ENCODE data around the gene SLC26A1. TPM values are rescaled to one million over a fixed set of nuclear protein-coding genes. Genes with fewer than 3 reads are reported as not detected.

SLC26A1 gene
- total RNA-seq, 1 experiment from 2014 or later = 0.85 TPM

DNA sequence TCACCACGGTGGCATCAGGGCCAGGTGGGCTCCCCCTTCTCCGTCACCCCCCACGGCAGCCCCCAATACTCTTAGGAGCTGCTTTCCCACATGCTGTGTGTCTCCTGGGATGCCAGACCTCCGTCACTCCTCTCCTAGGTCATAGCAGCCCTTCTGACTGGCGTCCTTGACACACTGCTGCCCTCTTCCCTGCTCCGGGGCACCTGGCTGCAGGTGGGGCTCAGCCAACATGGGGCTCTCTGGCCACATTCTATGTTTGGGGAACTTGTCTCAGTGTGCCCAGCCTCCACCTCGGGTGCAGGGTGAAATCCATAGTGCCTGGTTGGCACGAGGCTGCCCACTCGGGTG lies 47.1 kb downstream of the SLC26A1 start:
- peak overlapping the region; percentile 66; the same call in 1 of the 2 replicates for H3K4me3 Mint-ChIP-seq
- H3K9me3 Mint-ChIP-seq = no peaks in the 10 kb centered on the region
- TF ChIP-seq NFE2L1 (CRISPR knock-in tag; IDR thresholded peaks at IDR 0.05) (no peak), ZNF138 (CRISPR knock-in tag; conservative IDR thresholded peaks at IDR 0.05) (no peak), ZNF263 (CRISPR knock-in tag; IDR thresholded peaks at IDR 0.05; ENCODE audit: low read depth) (no peak), CREM (CRISPR knock-in tag; IDR thresholded peaks at IDR 0.05) (no peak), KAT7 (CRISPR knock-in tag; IDR thresholded peaks at IDR 0.05; ENCODE audit: borderline replicate concordance) (no peak), ZNF671 (CRISPR knock-in tag; IDR thresholded peaks at IDR 0.05) (no peak), FOXP4 (CRISPR knock-in tag; IDR thresholded peaks at IDR 0.05) (no peak), HMGA2 (CRISPR knock-in tag; IDR thresholded peaks at IDR 0.05) (no peak)
- TF ChIP-seq, protein P1, sequence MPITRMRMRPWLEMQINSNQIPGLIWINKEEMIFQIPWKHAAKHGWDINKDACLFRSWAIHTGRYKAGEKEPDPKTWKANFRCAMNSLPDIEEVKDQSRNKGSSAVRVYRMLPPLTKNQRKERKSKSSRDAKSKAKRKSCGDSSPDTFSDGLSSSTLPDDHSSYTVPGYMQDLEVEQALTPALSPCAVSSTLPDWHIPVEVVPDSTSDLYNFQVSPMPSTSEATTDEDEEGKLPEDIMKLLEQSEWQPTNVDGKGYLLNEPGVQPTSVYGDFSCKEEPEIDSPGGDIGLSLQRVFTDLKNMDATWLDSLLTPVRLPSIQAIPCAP (CRISPR knock-in tag; IDR thresholded peaks at IDR 0.05) = no peak
- DNase-seq (ENCODE audit: low spot score) (no peak), ATAC-seq (no peak)
- H3K4me1 Mint-ChIP-seq = peaks cover 13% of the 10 kb centered on the region
- ChIA-PET POLR2A (no interaction called here), CTCF (interaction anchor here (1.2 to 1.6 kb wide), 2 partner anchors 14 to 19 kb away, joined by 3 to 4 read pairs; partner anchors contain the start of genes GAK and TMEM175)
- peak overlapping the region; percentile 4; the same call in 1 of the 2 replicates for H3K27ac Mint-ChIP-seq
- peaks cover 26% of the 10 kb centered on the region for H3K27me3 Mint-ChIP-seq (ENCODE audit: low read depth)
- no peaks in the 10 kb centered on the region for H3K36me3 Mint-ChIP-seq

DNA sequence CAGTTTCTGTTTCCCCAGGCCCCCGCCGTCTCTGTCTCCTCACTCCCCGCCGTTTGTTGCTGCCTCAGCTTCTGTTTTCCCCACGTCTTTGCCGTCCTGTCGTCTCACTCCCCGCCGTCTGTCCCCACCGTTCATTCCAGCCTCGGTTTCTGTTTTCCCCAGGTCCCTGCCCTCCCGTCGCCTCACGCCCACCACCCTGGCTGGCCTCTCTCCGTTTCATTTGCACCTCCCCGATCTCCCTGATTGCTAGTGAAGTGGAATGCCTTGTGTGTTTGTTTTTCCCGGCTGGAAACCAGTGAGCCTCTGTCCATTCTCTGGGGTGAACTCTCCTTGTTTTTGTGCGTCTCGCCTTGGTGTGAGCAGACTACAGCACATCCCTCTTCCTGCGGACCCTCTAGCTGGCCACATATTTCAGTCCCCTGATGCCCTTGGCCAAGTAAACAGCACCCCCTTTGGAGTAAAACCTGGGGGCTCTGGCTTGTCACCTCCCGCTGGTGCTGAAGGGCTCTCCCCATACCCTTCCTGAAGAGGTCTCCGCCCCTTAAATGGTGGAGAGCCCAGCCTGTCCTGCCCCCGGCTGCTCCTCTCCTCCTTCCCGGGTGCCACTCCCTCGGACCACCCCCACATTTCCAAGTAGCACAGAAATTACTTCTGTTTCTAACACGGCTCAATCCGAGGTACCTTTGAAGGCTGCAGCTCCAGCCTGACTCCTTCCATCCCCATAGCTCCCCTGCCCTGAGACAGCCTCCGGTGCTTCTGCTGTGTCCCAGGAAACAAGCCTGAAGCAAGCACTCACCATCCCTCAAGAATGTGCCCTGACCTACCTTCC lies 47.7 kb downstream of the SLC26A1 start:
- peak overlapping the region; percentile 92 for H3K27ac Mint-ChIP-seq
- peaks cover 13% of the 10 kb centered on the region for H3K4me1 Mint-ChIP-seq

More for the DNA sequence above, 47.7 kb downstream of the SLC26A1 start:
- TF ChIP-seq ZNF232 (CRISPR knock-in tag; IDR thresholded peaks at IDR 0.05) (no peak), ARID4B (CRISPR knock-in tag; IDR thresholded peaks at IDR 0.05; ENCODE audit: borderline replicate concordance) (no peak), ZNF416 (CRISPR knock-in tag; IDR thresholded peaks at IDR 0.05) (no peak), MLX (CRISPR knock-in tag; IDR thresholded peaks at IDR 0.05) (no peak), SMAD4 (CRISPR knock-in tag; IDR thresholded peaks at IDR 0.05) (no peak), ZNF671 (CRISPR knock-in tag; IDR thresholded peaks at IDR 0.05) (no peak), ZNF423 (CRISPR knock-in tag; IDR thresholded peaks at IDR 0.05) (no peak), FOXK1 (CRISPR knock-in tag; IDR thresholded peaks at IDR 0.05) (no peak), USF1 (CRISPR knock-in tag; IDR thresholded peaks at IDR 0.05) (no peak), FOXJ3 (CRISPR knock-in tag; IDR thresholded peaks at IDR 0.05; ENCODE audit: borderline replicate concordance) (no peak)
- TF ChIP-seq, protein P2, sequence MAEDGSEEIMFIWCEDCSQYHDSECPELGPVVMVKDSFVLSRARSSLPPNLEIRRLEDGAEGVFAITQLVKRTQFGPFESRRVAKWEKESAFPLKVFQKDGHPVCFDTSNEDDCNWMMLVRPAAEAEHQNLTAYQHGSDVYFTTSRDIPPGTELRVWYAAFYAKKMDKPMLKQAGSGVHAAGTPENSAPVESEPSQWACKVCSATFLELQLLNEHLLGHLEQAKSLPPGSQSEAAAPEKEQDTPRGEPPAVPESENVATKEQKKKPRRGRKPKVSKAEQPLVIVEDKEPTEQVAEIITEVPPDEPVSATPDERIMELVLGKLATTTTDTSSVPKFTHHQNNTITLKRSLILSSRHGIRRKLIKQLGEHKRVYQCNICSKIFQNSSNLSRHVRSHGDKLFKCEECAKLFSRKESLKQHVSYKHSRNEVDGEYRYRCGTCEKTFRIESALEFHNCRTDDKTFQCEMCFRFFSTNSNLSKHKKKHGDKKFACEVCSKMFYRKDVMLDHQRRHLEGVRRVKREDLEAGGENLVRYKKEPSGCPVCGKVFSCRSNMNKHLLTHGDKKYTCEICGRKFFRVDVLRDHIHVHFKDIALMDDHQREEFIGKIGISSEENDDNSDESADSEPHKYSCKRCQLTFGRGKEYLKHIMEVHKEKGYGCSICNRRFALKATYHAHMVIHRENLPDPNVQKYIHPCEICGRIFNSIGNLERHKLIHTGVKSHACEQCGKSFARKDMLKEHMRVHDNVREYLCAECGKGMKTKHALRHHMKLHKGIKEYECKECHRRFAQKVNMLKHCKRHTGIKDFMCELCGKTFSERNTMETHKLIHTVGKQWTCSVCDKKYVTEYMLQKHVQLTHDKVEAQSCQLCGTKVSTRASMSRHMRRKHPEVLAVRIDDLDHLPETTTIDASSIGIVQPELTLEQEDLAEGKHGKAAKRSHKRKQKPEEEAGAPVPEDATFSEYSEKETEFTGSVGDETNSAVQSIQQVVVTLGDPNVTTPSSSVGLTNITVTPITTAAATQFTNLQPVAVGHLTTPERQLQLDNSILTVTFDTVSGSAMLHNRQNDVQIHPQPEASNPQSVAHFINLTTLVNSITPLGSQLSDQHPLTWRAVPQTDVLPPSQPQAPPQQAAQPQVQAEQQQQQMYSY (CRISPR knock-in tag; IDR thresholded peaks at IDR 0.05) = no peak
- TF ChIP-seq, protein P1 (CRISPR knock-in tag; IDR thresholded peaks at IDR 0.05) = no peak
- Mint-ChIP-seq H3K36me3 (no peaks in the 10 kb centered on the region), H3K9me3 (no peaks in the 10 kb centered on the region), H3K27me3 (ENCODE audit: low read depth) (peaks cover 26% of the 10 kb centered on the region), H3K4me3 (peak overlapping the region; percentile 66)
- POLR2A ChIA-PET = no interaction called here
- CTCF ChIA-PET = interaction anchor here (1.2 to 1.6 kb wide), 2 partner anchors 13 to 19 kb away, joined by 3 to 4 read pairs; partner anchors contain the start of genes GAK and TMEM175
- DNase-seq (ENCODE audit: low spot score) = no peak
- ATAC-seq = peak; percentile 50
